ENCODE measurements around the gene GGT7. TPM values are rescaled to one million over a fixed set of nuclear protein-coding genes. Genes with fewer than 3 reads are reported as not detected.
A peak's percentile ranks its signal among the peaks of the same experiment; 100 is the strongest.

The GGT7 gene
- total RNA-seq, 1 donor from 2014 or later = 20.1 TPM

GRCh38 chr20:34859826-34860545, 12.7 kb downstream of the GGT7 start:
- DNase-seq (ENCODE audit: low spot score) = no peak
- intact Hi-C loops (cut with DNase I) = no loop called here

GRCh38 chr20:34859367-34859766, 13.3 kb downstream of the GGT7 start:
- intact Hi-C loops (cut with DNase I) = no loop called here
- DNase-seq (ENCODE audit: low spot score) = no peak

GRCh38 chr20:34852298-34852697, 20.4 kb downstream of the GGT7 start:
- no peak for DNase-seq (ENCODE audit: low spot score)
- intact Hi-C loops (cut with DNase I) = no loop called here

GRCh38 chr20:34850969-34851368, 21.7 kb downstream of the GGT7 start:
- intact Hi-C loops (cut with DNase I) = no loop called here
- no peak for DNase-seq (ENCODE audit: low spot score)

GRCh38 chr20:34849778-34850177, 22.9 kb downstream of the GGT7 start:
- DNase-seq (ENCODE audit: low spot score) = no peak
- intact Hi-C loops (cut with DNase I) = no loop called here

- intact Hi-C loops (cut with DNase I) = no loop called here
- no peak for DNase-seq (ENCODE audit: low spot score)
These were observed 24.1 kb downstream of the GGT7 start for GRCh38 chr20:34848597-34848996.

GRCh38 chr20:34843421-34843820, 29.2 kb downstream of the GGT7 start:
- DNase-seq (ENCODE audit: low spot score) = no peak
- intact Hi-C loops (cut with DNase I) = no loop called here

GRCh38 chr20:34842143-34842542, 30.5 kb downstream of the GGT7 start:
- intact Hi-C loops (cut with DNase I) = no loop called here

GRCh38 chr20:34834459-34834893, 38.2 kb downstream of the GGT7 start:
- no peak for DNase-seq (ENCODE audit: low spot score)
- intact Hi-C loops (cut with DNase I) = no loop called here

More at GRCh38 chr20:34842143-34842542, 30.5 kb downstream of the GGT7 start:
- DNase-seq (ENCODE audit: low spot score) = no peak

- intact Hi-C loops (cut with DNase I) = no loop called here
- no peak for DNase-seq (ENCODE audit: low spot score)
These were observed 40.7 kb downstream of the GGT7 start for GRCh38 chr20:34831936-34832335.

GRCh38 chr20:34829191-34829590, 43.5 kb downstream of the GGT7 start:
- DNase-seq (ENCODE audit: low spot score) = no peak
- intact Hi-C loops (cut with DNase I) = loop anchor here (5.0 kb wide), 1 partner anchor 128 kb away; the partner anchor contains the start of genes GSS and MYH7B

- DNase-seq (ENCODE audit: low spot score) = peak; percentile 94
- intact Hi-C loops (cut with DNase I) = loop anchor here (5.0 kb wide), 1 partner anchor 132 kb away; the partner anchor contains the start of genes GSS and MYH7B
These were observed 46.9 kb downstream of the GGT7 start, which contains the start of gene NCOA6 for GRCh38 chr20:34825530-34826362. Gene NCOA6 (minus strand): TSS chr20:34825651. CDS start chr20:34782355, 43,296 bp downstream.

- peak; percentile 87 for DNase-seq (ENCODE audit: low spot score)
- intact Hi-C loops (cut with DNase I) = loop anchor here (5.0 kb wide), 1 partner anchor 132 kb away; the partner anchor contains the start of genes GSS and MYH7B
These were observed 47.7 kb downstream of the GGT7 start for GRCh38 chr20:34824806-34825529.

- peak; percentile 79 for DNase-seq (ENCODE audit: low spot score)
- intact Hi-C loops (cut with DNase I) = no loop called here
These were observed 48.2 kb downstream of the GGT7 start for GRCh38 chr20:34824452-34824805.

- DNase-seq (ENCODE audit: low spot score) = no peak
- intact Hi-C loops (cut with DNase I) = no loop called here
These were observed 48.6 kb downstream of the GGT7 start for GRCh38 chr20:34824026-34824425.

GRCh38 chr20:34820805-34821578, 51.7 kb downstream of the GGT7 start:
- intact Hi-C loops (cut with DNase I) = no loop called here
- no peak for DNase-seq (ENCODE audit: low spot score)

- no peak for DNase-seq (ENCODE audit: low spot score)
- intact Hi-C loops (cut with DNase I) = no loop called here
These were observed 54.9 kb downstream of the GGT7 start for GRCh38 chr20:34817801-34818200.

- DNase-seq (ENCODE audit: low spot score) = no peak
- intact Hi-C loops (cut with DNase I) = no loop called here
These were observed 55.6 kb downstream of the GGT7 start for GRCh38 chr20:34817072-34817471.

GRCh38 chr20:34815636-34816035, 57.0 kb downstream of the GGT7 start:
- DNase-seq (ENCODE audit: low spot score) = no peak
- intact Hi-C loops (cut with DNase I) = no loop called here

Data from cardiac septum (tissue), 1 donor.